ENCODE data around the gene MYO1B. TPM values are rescaled to one million over a fixed set of nuclear protein-coding genes. Genes with fewer than 3 reads are reported as not detected.

Gene MYO1B
- total RNA-seq, 1 experiment from 2014 or later: 80.3 TPM

DNA sequence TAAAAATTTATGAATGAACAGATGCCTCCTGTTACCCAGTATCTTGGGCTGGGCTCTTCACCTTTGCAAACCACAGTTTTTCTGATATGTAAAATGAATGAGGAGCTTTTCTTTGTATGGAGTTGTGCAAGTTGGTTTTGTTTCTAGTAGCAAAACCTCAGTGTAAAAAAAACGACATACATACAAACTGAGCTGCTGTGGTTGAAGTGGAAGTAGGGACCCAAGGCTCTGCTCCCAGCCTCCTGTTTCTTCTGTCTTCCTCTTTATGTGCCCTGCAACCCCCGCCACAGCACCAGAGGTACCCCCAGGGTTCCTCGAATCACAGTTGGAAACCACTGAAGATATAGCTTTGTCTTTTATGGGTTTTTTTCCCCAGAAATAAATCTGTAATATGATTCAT, 118.1 kb downstream of the MYO1B start:
- BruUV-seq (replicated peaks): no TSS peak
- no peak overlapping the region for H3K4me3 ChIP-seq (ENCODE audit: low read depth, low read length)
- no peaks in the 10 kb centered on the region for H3K9me3 ChIP-seq
- no peaks in the 10 kb centered on the region for H3K4me1 ChIP-seq
- no peak overlapping the region for H3K4me3 Mint-ChIP-seq (ENCODE audit: unreplicated experiment)
- ChIA-PET CTCF (no interaction called here), POLR2A (no interaction called here)
- H3K27ac Mint-ChIP-seq (ENCODE audit: unreplicated experiment): no peak overlapping the region
- no peaks in the 10 kb centered on the region for H3K27me3 ChIP-seq (replicated peaks; ENCODE audit: control insufficient read depth, insufficient read depth, low read length)
- H3K27me3 Mint-ChIP-seq (ENCODE audit: insufficient read depth, unreplicated experiment): no peaks in the 10 kb centered on the region
- no peak for TF ChIP-seq CTCF (IDR thresholded peaks at IDR 0.05; ENCODE audit: insufficient read depth in 1 of 2, low read depth in 1 of 2, low read length in 1 of 2, severe bottlenecking in 1 of 2, unreplicated experiment in 1 of 2)
- peaks cover 6% of the 10 kb centered on the region for H3K4me1 Mint-ChIP-seq (ENCODE audit: low read depth, unreplicated experiment)
- H3K36me3 ChIP-seq (ENCODE audit: control insufficient read depth, insufficient read depth, low read length): no peaks in the 10 kb centered on the region; the same call in 1 of the 2 replicates
- no peak for DNase-seq
- no peaks in the 10 kb centered on the region for H3K9me3 Mint-ChIP-seq (ENCODE audit: unreplicated experiment)
- peaks cover 26% of the 10 kb centered on the region for H3K36me3 Mint-ChIP-seq (ENCODE audit: insufficient read depth, unreplicated experiment)
- intact Hi-C loops (cut with micrococcal nuclease; ENCODE audit: unreplicated experiment): no loop called here

GRCh38 chr2:191365089-191365488, 119.9 kb downstream of the MYO1B start:
- no TSS peak for BruUV-seq (replicated peaks)
- DNase-seq: no peak
- Mint-ChIP-seq H3K27ac (ENCODE audit: unreplicated experiment) (no peak overlapping the region), H3K4me1 (ENCODE audit: low read depth, unreplicated experiment) (peaks cover 6% of the 10 kb centered on the region), H3K36me3 (ENCODE audit: insufficient read depth, unreplicated experiment) (peaks cover 22% of the 10 kb centered on the region), H3K4me3 (ENCODE audit: unreplicated experiment) (no peak overlapping the region), H3K9me3 (ENCODE audit: unreplicated experiment) (no peaks in the 10 kb centered on the region), H3K27me3 (ENCODE audit: insufficient read depth, unreplicated experiment) (no peaks in the 10 kb centered on the region)
- Histone ChIP-seq H3K27me3 (replicated peaks; ENCODE audit: control insufficient read depth, insufficient read depth, low read length) (no peaks in the 10 kb centered on the region), H3K4me1 (no peaks in the 10 kb centered on the region), H3K4me3 (ENCODE audit: low read depth, low read length) (no peak overlapping the region), H3K9me3 (0 out of 2 replicates have a peak, but pooled peaks cover 4% of the 10 kb centered on the region), H3K36me3 (ENCODE audit: control insufficient read depth, insufficient read depth, low read length) (no peaks in the 10 kb centered on the region; the same call in 1 of the 2 replicates)
- intact Hi-C loops (cut with micrococcal nuclease; ENCODE audit: unreplicated experiment): loop anchor here (5.0 kb wide), 1 partner anchor 198 kb away; no protein-coding TSS in a partner anchor
- no peak for TF ChIP-seq CTCF (IDR thresholded peaks at IDR 0.05; ENCODE audit: insufficient read depth in 1 of 2, low read depth in 1 of 2, low read length in 1 of 2, severe bottlenecking in 1 of 2, unreplicated experiment in 1 of 2)
- ChIA-PET POLR2A (no interaction called here), CTCF (interaction anchor here (0.8 kb wide), 1 partner anchor 313 kb away, joined by 3 read pairs; no protein-coding TSS in a partner anchor)

DNA sequence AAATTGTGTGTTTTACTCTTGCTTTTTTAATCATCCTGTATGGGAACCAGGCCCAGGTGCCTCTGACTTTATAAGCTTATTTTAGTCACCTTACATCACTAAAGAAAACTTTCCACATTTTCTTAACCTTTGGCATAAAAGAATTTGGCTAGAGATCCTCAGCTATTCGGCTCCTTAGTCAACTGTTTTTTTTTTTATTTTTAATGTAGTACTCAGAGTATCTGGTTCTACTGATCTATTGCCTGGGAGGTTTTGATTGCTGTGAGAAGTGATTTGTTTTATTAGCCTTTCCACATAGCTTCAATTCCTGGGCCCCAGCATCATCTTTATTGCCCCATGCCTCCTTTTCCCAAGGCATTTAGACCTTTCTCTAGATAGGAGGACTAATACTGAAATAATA, 121.0 kb downstream of the MYO1B start:
- ChIA-PET POLR2A (no interaction called here), CTCF (no interaction called here)
- intact Hi-C loops (cut with micrococcal nuclease; ENCODE audit: unreplicated experiment): loop anchor here (5.0 kb wide), 1 partner anchor 199 kb away; no protein-coding TSS in a partner anchor
- Mint-ChIP-seq H3K4me3 (ENCODE audit: unreplicated experiment) (no peak overlapping the region), H3K4me1 (ENCODE audit: low read depth, unreplicated experiment) (peaks cover 6% of the 10 kb centered on the region), H3K27me3 (ENCODE audit: insufficient read depth, unreplicated experiment) (no peaks in the 10 kb centered on the region), H3K9me3 (ENCODE audit: unreplicated experiment) (no peaks in the 10 kb centered on the region), H3K36me3 (ENCODE audit: insufficient read depth, unreplicated experiment) (peaks cover 33% of the 10 kb centered on the region), H3K27ac (ENCODE audit: unreplicated experiment) (no peak overlapping the region)
- no peak for TF ChIP-seq CTCF (IDR thresholded peaks at IDR 0.05; ENCODE audit: insufficient read depth in 1 of 2, low read depth in 1 of 2, low read length in 1 of 2, severe bottlenecking in 1 of 2, unreplicated experiment in 1 of 2)
- H3K27me3 ChIP-seq (replicated peaks; ENCODE audit: control insufficient read depth, insufficient read depth, low read length): no peaks in the 10 kb centered on the region
- H3K9me3 ChIP-seq: 0 out of 2 replicates have a peak, but pooled peaks cover 4% of the 10 kb centered on the region
- DNase-seq: no peak
- H3K4me3 ChIP-seq (ENCODE audit: low read depth, low read length): no peak overlapping the region
- no TSS peak for BruUV-seq (replicated peaks)
- no peaks in the 10 kb centered on the region; the same call in 1 of the 2 replicates for H3K36me3 ChIP-seq (ENCODE audit: control insufficient read depth, insufficient read depth, low read length)
- no peaks in the 10 kb centered on the region for H3K4me1 ChIP-seq
